Measurements from ENCODE around the gene TAGLN. TPM values are rescaled to one million over a fixed set of nuclear protein-coding genes. Genes with fewer than 3 reads are reported as not detected.

Gene TAGLN
- total and polyA plus RNA-seq, 9 of the 15 experiments (the other 6 are each of a cell fraction or from before 2014, with no cell fraction given), result 0.21 to 4.9 (median 1.1) TPM

- TF ChIP-seq ZHX1 (conservative IDR thresholded peaks at IDR 0.05; ENCODE audit: low read length) (no peak), ELF1 (tag; IDR thresholded peaks at IDR 0.05) (no peak)
Measured at GRCh38 chr11:117188620-117189081, 10.5 kb upstream of the TAGLN start (continued).

- in situ Hi-C loops (cut with MboI), result no loop called here
- POLR2A ChIA-PET, result no interaction called here
- intact Hi-C loops (cut with micrococcal nuclease), result no loop called here
Measured at GRCh38 chr11:117189191-117189940, 9.8 kb upstream of the TAGLN start.

More at GRCh38 chr11:117189191-117189940, 9.8 kb upstream of the TAGLN start:
- Histone ChIP-seq H4K20me1 (replicated peaks; ENCODE audit: control insufficient read depth, insufficient read depth, low read length) (0 out of 2 replicates have a peak, but pooled peaks cover 3% of the 10 kb centered on the region), H3K9ac (ENCODE audit: insufficient read depth in 1 of 2, low read depth in 2 of 2, low read length in 2 of 2) (peak overlapping the region in 1 of 2 experiments; percentile 13; a peak in 1 of 4 replicates), H3K27me3 (ENCODE audit: control insufficient read depth in 2 of 2, insufficient read depth in 2 of 2, low read length in 2 of 2) (no peaks in the 10 kb centered on the region), H3K36me3 (ENCODE audit: control insufficient read depth, insufficient read depth, low read length) (peaks cover 47% of the 10 kb centered on the region; the same call in 1 of the 3 replicates), H2AFZ (ENCODE audit: low read depth, low read length) (no peak overlapping the region), H3K4me1 (replicated peaks in 1 of 2; ENCODE audit: control insufficient read depth in 2 of 2, insufficient read depth in 2 of 2, low read length in 2 of 2) (0 out of 5 replicates have a peak, but pooled peaks cover 0 to 4% of the 10 kb centered on the region in 2 experiments), H3K27ac (ENCODE audit: extremely low read depth, low read depth, low read length) (no peak overlapping the region), H3K4me2 (ENCODE audit: insufficient read depth, low read length) (no peak overlapping the region), H3K4me3 (no peak overlapping the region), H3K9me3 (replicated peaks; ENCODE audit: control insufficient read depth, insufficient read depth, low read depth, low read length) (no peaks in the 10 kb centered on the region), H3K79me2 (ENCODE audit: control insufficient read depth, insufficient read depth, low read length) (no peaks in the 10 kb centered on the region), H3K9me1 (ENCODE audit: control insufficient read depth, insufficient read depth, low read length) (no peaks in the 10 kb centered on the region)
- WGBS (ENCODE audit: insufficient coverage, low coverage, missing lambda C conversion rate), result 92% methylated on average over 19 of the region's 22 CpGs
- no peak for TF ChIP-seq DIDO1 (tag; IDR thresholded peaks at IDR 0.05; ENCODE audit: low read depth)
- TF ChIP-seq, protein P1, sequence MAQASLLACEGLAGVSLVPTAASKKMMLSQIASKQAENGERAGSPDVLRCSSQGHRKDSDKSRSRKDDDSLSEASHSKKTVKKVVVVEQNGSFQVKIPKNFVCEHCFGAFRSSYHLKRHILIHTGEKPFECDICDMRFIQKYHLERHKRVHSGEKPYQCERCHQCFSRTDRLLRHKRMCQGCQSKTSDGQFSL (CRISPR knock-in tag; IDR thresholded peaks at IDR 0.05), result 0 out of 2 replicates have a peak, but pooled peaks have one; percentile 39
- TF ChIP-seq, protein P1 (tag; IDR thresholded peaks at IDR 0.05), result 0 out of 4 replicates have a peak, but pooled peaks of 1 of the 2 experiments have one; percentile 33
- no peak for TF ChIP-seq ARID1B (IDR thresholded peaks at IDR 0.05)
- TF ChIP-seq XRCC4 (IDR thresholded peaks at IDR 0.05; ENCODE audit: extremely low read depth, insufficient read depth, insufficient read length), result no peak
- 0 out of 2 replicates have a peak, but pooled peaks have one; percentile 34 for TF ChIP-seq ARID4B (CRISPR knock-in tag; IDR thresholded peaks at IDR 0.05)
- peak; percentile 8; the same call in 1 of the 2 replicates for TF ChIP-seq POLR2G (IDR thresholded peaks at IDR 0.05; ENCODE audit: low read depth, low read length)
- FAIRE-seq, result no peak
- no peak for DNase-seq (ENCODE audit: extremely low read depth in 1 of 4, low spot score in 3 of 4)
- ATAC-seq, result no peak
- no TSS peak for BruUV-seq (replicated peaks)
- CTCF ChIA-PET (ENCODE audit: low intra/inter-chr PET ratio), result interaction anchor here (0.6 kb wide), 1 partner anchor 448 kb away, joined by 3 read pairs; no protein-coding TSS in a partner anchor

Data from K562 (cell line).